Skeletal muscle tissue (tissue), 4 donors: ENCODE measurements around the gene PPRC1. TPM values are rescaled to one million over a fixed set of nuclear protein-coding genes. Genes with fewer than 3 reads are reported as not detected.
A peak's percentile ranks its signal among the peaks of the same experiment; 100 is the strongest.

Source experiments
- H3K27ac ChIP-seq: one replicate; pipeline ENCODE4 v1.7.0; 2013; ENCODE audit warnings: mild to moderate bottlenecking, low read depth, low read length, inconsistent platforms
- H3K27me3 ChIP-seq, 3 donors: one replicate each; pipeline ENCODE4 v1.7.0; 2013; ENCODE audit warnings: low read length in 3 of 3; ENCODE audit not compliant: control insufficient read depth in 3 of 3, insufficient read depth in 3 of 3
- H3K36me3 ChIP-seq, 3 donors: one replicate each; pipeline ENCODE4 v1.7.0; 2013; ENCODE audit warnings: low read length in 3 of 3; ENCODE audit not compliant: control insufficient read depth in 3 of 3, insufficient read depth in 3 of 3
- H3K4me1 ChIP-seq, 3 donors: one replicate each; pipeline ENCODE4 v1.7.0; 2013; ENCODE audit warnings: low read length in 3 of 3, mild to moderate bottlenecking in 3 of 3; ENCODE audit not compliant: control insufficient read depth in 3 of 3, insufficient read depth in 3 of 3
- H3K4me3 ChIP-seq, 3 donors: one replicate each; pipeline ENCODE4 v1.7.0; 2013; ENCODE audit warnings: low read length in 3 of 3
- H3K9ac ChIP-seq, 3 donors: one replicate each; pipeline ENCODE4 v1.7.0; 2013; ENCODE audit warnings: low read length in 3 of 3, mild to moderate bottlenecking in 3 of 3, moderate library complexity in 2 of 3, low read depth in 1 of 3
- H3K9me3 ChIP-seq, 3 donors: one replicate each; pipeline ENCODE4 v1.7.0; 2013; ENCODE audit warnings: low read length in 3 of 3; ENCODE audit not compliant: control insufficient read depth in 3 of 3
- total RNA-seq: library from RNA; depleted of rRNA; stranded (reverse); fragments of >200 nt; gene quantifications from one replicate; pipeline ENCODE4 v1.2.3, GENCODE V29; 2014
- donor health status: Osteomylitis.

The PPRC1 gene
- total RNA-seq, 1 donor from 2014 or later: 7.3 TPM

DNA sequence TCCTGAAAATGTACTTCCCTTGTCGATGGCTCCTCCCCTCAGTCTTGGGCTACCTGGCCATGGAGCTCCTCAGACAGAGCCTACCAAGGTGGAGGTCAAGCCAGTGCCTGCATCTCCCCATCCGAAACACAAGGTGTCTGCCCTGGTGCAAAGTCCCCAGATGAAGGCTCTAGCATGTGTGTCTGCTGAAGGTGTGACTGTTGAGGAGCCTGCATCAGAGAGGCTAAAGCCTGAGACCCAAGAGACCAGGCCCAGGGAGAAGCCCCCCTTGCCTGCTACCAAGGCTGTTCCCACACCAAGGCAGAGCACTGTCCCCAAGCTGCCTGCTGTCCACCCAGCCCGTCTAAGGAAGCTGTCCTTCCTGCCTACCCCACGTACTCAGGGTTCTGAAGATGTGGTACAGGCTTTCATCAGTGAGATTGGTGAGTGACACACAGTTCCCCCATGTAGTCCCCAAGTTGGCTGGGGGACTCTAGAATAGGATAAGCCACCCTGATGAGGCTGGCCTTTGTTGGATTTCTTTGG, 8.8 kb downstream of the PPRC1 start:
- no peaks in the 10 kb centered on the region for H3K27me3 ChIP-seq
- H3K27ac ChIP-seq: no peak overlapping the region
- H3K9me3 ChIP-seq: no peaks in the 10 kb centered on the region
- H3K4me1 ChIP-seq: peaks cover 0 to 2% (median 1%) of the 10 kb centered on the region in 3 donors
- H3K4me3 ChIP-seq: no peak overlapping the region
- H3K36me3 ChIP-seq: peaks cover 54 to 66% (median 66%) of the 10 kb centered on the region in 3 donors
- no peak overlapping the region for H3K9ac ChIP-seq

DNA sequence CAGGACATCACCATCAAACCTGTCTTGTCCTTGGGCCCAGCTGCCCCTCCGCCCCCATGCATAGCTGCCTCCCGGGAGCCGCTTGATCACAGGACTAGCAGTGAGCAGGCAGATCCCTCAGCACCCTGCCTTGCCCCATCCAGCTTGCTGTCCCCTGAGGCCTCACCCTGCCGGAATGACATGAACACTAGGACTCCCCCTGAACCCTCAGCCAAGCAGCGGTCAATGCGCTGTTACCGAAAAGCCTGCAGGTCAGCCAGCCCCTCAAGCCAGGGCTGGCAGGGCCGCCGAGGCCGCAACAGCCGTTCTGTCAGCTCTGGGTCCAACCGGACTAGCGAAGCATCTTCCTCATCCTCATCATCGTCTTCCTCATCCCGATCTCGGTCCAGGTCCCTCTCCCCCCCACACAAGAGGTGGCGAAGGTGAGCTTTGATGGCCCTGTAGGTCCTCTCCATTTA, 14.2 kb downstream of the PPRC1 start:
- Histone ChIP-seq H3K9ac (no peak overlapping the region), H3K4me1 (peaks cover 3 to 7% (median 6%) of the 10 kb centered on the region in 3 donors), H3K27me3 (no peaks in the 10 kb centered on the region), H3K36me3 (peaks cover 34 to 52% (median 49%) of the 10 kb centered on the region in 3 donors), H3K9me3 (no peaks in the 10 kb centered on the region), H3K27ac (no peak overlapping the region), H3K4me3 (no peak overlapping the region)

DNA sequence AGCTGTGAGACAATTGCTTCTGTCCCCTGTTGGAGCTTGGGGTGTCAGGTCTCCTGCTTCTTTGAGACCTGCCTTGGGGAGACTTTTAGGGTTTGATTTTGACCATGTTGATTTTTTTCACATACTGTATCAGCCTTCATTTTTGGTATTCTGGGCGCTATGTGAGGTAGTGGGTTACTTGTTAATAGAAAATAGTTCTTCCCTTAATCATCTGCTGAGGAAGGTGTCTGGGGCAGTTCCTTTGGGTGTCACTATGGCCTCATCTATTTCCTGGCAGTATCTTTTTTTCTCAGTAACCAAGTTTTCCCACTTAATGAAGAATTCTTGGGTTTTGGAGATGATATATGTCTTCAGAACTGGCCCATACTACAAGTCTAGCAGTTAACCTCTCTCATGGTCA, 14.7 kb downstream of the PPRC1 start:
- Histone ChIP-seq H3K4me1 (peaks cover 4 to 10% (median 6%) of the 10 kb centered on the region in 3 donors), H3K36me3 (peaks cover 33 to 52% (median 49%) of the 10 kb centered on the region in 3 donors), H3K27me3 (no peaks in the 10 kb centered on the region), H3K27ac (no peak overlapping the region), H3K4me3 (no peak overlapping the region), H3K9me3 (no peaks in the 10 kb centered on the region), H3K9ac (no peak overlapping the region)

DNA sequence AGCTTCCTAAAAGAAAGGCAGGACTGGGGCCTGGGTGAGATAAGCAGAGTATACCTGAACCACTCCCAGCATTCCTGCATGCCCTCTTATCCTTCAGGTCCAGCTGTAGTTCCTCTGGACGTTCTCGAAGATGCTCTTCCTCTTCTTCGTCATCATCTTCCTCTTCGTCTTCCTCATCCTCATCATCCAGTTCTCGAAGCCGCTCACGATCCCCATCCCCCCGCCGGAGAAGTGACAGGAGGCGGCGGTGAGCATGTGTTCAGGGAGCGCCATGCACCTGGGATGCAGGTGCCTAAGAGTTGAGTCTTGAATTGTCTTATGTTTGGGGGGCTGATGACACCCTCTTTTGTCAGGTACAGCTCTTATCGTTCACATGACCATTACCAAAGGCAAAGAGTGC, 15.4 kb downstream of the PPRC1 start:
- Histone ChIP-seq H3K36me3 (peaks cover 29 to 49% (median 47%) of the 10 kb centered on the region in 3 donors), H3K4me3 (no peak overlapping the region), H3K27ac (no peak overlapping the region), H3K9ac (no peak overlapping the region), H3K27me3 (no peaks in the 10 kb centered on the region), H3K9me3 (no peaks in the 10 kb centered on the region), H3K4me1 (peaks cover 10 to 17% (median 11%) of the 10 kb centered on the region in 3 donors)

DNA sequence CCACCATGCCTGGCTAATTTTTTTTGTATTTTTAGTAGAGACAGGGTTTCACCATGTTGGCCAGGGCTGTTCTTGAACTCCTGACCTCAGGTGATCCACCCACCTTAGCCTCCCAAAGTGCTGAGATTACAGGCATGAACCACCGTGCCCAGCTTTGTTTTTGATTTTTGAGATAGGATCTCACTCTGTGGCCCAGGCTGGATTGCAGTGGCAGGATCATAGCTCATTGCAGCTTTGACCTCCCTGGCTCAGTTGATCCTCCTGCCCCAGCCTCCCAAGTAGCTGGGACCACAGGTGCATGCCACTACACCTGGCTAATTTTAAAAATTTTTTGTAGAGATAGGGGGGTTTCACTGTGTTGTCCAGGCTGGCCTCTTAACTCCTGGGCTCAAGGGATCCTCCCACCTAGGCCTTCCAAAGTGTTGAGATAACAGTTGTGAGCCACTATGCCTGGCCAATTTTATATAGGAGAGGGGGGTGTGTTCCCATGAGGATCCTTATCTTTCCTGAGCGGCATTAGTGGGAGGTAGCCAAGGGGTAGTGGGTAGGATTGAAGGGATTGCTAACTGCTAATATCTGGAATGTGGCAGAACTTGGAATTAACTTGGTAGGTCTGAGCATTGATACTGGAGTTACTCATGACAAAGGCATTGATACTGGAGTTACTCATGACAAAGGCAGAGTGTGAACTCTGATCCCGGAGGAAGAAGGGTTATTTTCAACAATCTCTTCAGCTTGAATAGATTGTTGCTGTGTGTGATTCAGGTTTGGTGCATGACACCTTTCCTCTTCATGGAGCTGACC, 18.3 kb downstream of the PPRC1 start:
- H3K27ac ChIP-seq: peak overlapping the region; percentile 95
- no peaks in the 10 kb centered on the region for H3K9me3 ChIP-seq
- peaks cover 23 to 39% (median 37%) of the 10 kb centered on the region in 3 donors for H3K36me3 ChIP-seq
- peak overlapping the region; percentile 63 to 95 (median 77) for H3K9ac ChIP-seq
- H3K27me3 ChIP-seq: no peaks in the 10 kb centered on the region
- H3K4me1 ChIP-seq: peaks cover 12 to 24% (median 13%) of the 10 kb centered on the region in 3 donors
- H3K4me3 ChIP-seq: peak overlapping the region; percentile 95 to 98 (median 95)

DNA sequence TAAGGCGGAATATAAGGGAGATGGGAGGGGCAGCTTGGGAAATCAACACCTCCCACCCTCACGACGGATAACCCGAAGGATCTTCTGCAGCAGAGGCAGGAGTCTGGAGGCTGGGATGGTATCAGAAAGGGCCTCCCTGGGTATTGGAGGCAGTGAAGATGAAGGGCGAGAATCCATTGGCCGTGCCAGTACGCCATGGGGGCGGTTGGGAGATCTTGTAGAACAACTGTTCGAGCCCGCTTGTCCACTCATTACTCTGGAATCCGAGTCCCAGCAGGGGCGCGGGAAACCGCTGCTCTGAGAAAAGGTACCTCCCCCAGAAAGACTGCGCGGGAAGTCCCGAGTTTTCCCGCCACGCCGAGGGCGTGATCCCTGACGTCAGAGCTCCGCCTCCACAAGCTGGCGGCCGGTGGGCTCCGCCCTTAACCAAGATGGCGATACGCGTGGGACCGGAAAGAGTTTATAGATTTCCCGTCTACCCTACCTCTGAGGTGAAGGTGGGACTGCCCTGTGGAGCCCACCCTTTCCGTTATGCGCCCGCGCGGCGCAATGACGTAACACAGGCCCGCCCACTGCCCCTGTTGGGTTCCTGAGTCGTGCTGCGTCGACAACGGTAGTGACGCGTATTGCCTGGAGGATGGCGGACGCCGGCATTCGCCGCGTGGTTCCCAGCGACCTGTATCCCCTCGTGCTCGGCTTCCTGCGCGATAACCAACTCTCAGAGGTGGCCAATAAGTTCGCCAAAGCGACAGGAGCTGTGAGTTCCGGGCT, 19.1 kb downstream of the PPRC1 start, which contains the start of gene NOLC1:
Gene NOLC1 (plus strand): TSS at position 616 of the 771 bp plus-strand sequence. CDS start 22 bp downstream, at position 638.
- no peaks in the 10 kb centered on the region for H3K27me3 ChIP-seq
- peak within 1 kb of the TSS; percentile 95 to 97 (median 95) for H3K9ac ChIP-seq
- peak within 1 kb of the TSS; percentile 95 to 98 (median 95) for H3K4me3 ChIP-seq
- peaks cover 22 to 33% (median 32%) of the 10 kb centered on the region in 3 donors for H3K36me3 ChIP-seq
- H3K9me3 ChIP-seq: no peaks in the 10 kb centered on the region
- H3K4me1 ChIP-seq: peaks cover 12 to 24% (median 13%) of the 10 kb centered on the region in 3 donors
- H3K27ac ChIP-seq: peak within 1 kb of the TSS; percentile 95

DNA sequence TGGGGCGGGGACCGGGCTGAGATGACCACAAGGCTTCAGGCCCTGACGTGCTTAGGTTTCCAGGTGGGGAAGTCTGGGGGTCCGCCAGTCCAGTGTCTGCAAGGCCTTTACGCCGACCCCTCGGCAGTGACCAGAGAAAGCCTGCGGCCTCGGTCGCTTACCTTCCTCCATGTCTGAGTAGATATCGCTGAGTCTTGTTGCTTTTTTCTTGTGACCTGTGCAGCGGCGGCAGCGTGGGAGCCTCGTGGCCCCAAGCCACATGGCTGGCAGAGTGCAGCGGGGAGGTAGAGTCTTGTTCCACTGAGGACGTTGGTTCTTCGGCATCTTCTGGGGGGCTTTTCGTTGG, 19.7 kb downstream of the PPRC1 start:
- H3K27ac ChIP-seq: peak overlapping the region; percentile 95
- H3K9me3 ChIP-seq: no peaks in the 10 kb centered on the region
- H3K36me3 ChIP-seq: peaks cover 23 to 35% (median 33%) of the 10 kb centered on the region in 3 donors
- peak overlapping the region; percentile 95 to 97 (median 95) for H3K9ac ChIP-seq
- peak overlapping the region; percentile 95 to 98 (median 95) for H3K4me3 ChIP-seq
- H3K27me3 ChIP-seq: no peaks in the 10 kb centered on the region
- H3K4me1 ChIP-seq: peaks cover 12 to 24% (median 13%) of the 10 kb centered on the region in 3 donors

DNA sequence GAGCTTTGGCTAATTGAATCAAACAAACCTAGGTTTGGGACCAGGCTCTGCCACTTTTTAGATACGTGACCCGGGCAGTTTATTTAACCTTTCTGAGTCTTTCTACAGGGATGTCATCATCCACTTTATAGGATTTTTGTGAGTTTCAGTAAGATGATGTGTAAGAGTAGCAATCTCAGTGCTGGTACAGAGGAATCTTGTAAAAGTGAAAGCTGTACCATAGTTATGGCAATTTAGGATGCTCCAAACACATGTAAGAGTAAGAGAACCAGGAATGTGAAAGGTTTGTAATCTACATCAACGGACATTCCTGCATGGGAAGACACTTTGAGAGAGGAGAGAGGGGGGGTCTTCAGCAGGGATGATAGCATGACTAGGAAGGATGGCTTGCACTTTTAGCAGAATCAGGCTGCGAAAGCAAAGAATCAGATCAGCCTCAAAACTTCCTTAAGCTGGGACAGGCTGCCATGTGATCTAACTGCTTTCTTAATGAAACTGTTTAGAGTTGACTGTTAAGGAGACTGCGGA, 20.3 kb downstream of the PPRC1 start:
- peak overlapping the region; percentile 95 to 98 (median 95) for H3K4me3 ChIP-seq
- no peaks in the 10 kb centered on the region for H3K27me3 ChIP-seq
- peak overlapping the region; percentile 9 to 97 (median 95) for H3K9ac ChIP-seq
- H3K36me3 ChIP-seq: peaks cover 23 to 34% (median 33%) of the 10 kb centered on the region in 3 donors
- H3K4me1 ChIP-seq: peaks cover 12 to 24% (median 13%) of the 10 kb centered on the region in 3 donors
- peak overlapping the region; percentile 95 for H3K27ac ChIP-seq
- H3K9me3 ChIP-seq: no peaks in the 10 kb centered on the region

DNA sequence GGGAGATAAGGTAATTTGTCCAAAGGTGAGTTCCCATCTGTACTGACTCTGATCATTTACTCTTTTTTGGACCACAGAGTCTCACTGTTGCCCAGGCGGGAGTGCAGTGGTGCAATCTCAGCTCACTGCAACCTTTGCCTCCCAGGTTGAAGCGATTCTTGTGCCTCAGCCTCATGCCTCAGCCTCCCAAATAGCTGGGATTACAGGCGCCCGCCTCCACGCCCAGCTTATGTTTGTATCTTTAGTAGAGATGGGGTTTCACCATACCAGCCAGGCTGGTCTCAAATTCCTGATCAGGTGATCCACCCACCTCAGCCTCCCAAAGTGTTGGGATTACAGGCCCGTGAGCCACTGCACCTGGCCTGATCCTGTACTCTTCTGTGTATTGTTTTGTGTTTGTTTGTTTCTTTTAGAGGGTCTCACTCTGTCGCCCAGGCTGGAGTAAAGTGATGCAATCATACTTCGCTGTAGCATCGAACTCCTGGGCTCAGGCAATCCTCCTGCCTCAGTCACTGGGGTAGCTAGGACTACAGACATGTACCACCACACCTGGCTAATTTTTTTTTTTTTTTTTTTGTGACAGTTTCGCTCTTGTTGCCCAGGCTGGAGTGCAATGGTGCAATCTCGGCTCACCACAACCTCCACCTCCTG, 21.8 kb downstream of the PPRC1 start:
- H3K36me3 ChIP-seq: peaks cover 20 to 35% (median 34%) of the 10 kb centered on the region in 3 donors
- peaks cover 12 to 24% (median 13%) of the 10 kb centered on the region in 3 donors for H3K4me1 ChIP-seq

More for the DNA sequence above, 21.8 kb downstream of the PPRC1 start:
- Histone ChIP-seq H3K27ac (no peak overlapping the region), H3K9ac (no peak overlapping the region), H3K4me3 (no peak overlapping the region), H3K27me3 (no peaks in the 10 kb centered on the region), H3K9me3 (no peaks in the 10 kb centered on the region)
